ENCODE results near the gene CLIP3. TPM values are rescaled to one million over a fixed set of nuclear protein-coding genes. Genes with fewer than 3 reads are reported as not detected.
A peak's percentile ranks its signal among the peaks of the same experiment; 100 is the strongest.
"Not testable (repeated sequence)": the region's sequence is repeated elsewhere in the genome, so short reads cannot be mapped to it uniquely, and the experiment has no call there.

CLIP3 gene
- total RNA-seq, 2 donors from 2014 or later = 3.8 TPM

- Mint-ChIP-seq H3K27me3 (no peaks in the 10 kb centered on the region), H3K4me1 (peaks cover 13% of the 10 kb centered on the region), H3K36me3 (ENCODE audit: low read depth) (no peaks in the 10 kb centered on the region), H3K4me3 (no peak overlapping the region), H3K27ac (no peak overlapping the region)
- ATAC-seq (no peak), DNase-seq (no peak)
- H3K9me3 ChIP-seq (ENCODE audit: control insufficient read depth, low read length, poor library complexity, severe bottlenecking) = no peaks in the 10 kb centered on the region
Measured at GRCh38 chr19:36059180-36059910, 26.7 kb upstream of the CLIP3 start.

GRCh38 chr19:36058481-36059179 lies 26.0 kb upstream of the CLIP3 start:
- no peaks in the 10 kb centered on the region for H3K27me3 Mint-ChIP-seq
- no peaks in the 10 kb centered on the region for H3K9me3 ChIP-seq (ENCODE audit: control insufficient read depth, low read length, poor library complexity, severe bottlenecking)
- H3K4me1 Mint-ChIP-seq = peaks cover 15% of the 10 kb centered on the region
- no peak overlapping the region for H3K4me3 Mint-ChIP-seq
- peak overlapping the region; percentile 34 for H3K27ac Mint-ChIP-seq
- no peaks in the 10 kb centered on the region for H3K36me3 Mint-ChIP-seq (ENCODE audit: low read depth)
- DNase-seq (no peak), ATAC-seq (no peak)

DNA sequence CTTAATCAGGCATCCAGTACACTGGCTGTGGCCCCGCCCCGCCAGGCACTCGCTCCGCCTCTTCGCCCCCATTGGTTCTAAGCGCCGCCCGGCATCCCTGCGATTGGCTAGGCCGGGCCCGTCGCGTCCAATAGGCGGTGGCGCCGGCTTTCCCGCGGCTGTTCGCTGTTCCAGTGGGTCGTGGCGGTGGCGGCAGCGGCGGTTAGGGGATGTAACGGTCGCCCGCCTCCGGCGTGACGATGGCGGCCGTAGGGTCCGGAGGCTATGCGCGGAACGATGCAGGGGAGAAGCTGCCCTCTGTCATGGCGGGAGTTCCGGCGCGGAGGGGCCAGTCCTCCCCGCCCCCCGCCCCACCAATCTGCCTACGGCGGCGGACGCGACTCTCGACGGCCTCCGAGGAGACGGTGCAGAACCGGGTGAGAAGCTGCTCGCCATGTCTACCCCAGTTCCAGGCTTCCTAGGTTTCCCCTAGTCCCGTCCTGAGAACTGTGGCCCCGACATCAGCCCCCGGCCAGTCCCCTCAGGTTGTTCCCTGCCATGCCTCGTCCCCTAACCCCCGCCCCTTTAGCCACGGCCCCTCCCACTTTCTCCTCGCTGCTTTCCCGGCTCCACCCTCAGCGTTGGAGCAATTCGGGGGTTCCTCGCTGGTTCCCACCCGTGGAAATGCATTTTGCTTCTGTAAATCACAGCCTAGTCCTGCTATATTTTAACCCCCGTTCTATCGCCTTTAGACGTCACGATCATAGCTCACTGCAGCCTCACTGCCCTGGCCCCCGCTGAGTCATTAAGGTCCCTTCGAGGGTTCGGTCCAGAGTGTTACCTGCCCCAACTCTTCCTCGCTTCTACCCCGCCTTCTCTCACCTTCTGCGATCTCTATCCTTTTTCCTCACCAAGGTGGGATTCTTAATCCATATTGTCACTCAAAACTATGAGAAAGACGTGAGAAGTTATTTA lies 22.3 kb upstream of the CLIP3 start, which contains the start of gene WDR62:
Gene WDR62, plus strand, starts transcription at position 165 of the 954 bp plus-strand sequence. Its CDS starts 75 bp downstream, at position 240.
- Mint-ChIP-seq H3K27ac (peak within 1 kb of the TSS; percentile 90), H3K4me3 (peak within 1 kb of the TSS; percentile 96), H3K4me1 (peaks cover 26% of the 10 kb centered on the region), H3K27me3 (no peaks in the 10 kb centered on the region), H3K36me3 (ENCODE audit: low read depth) (peaks cover 2% of the 10 kb centered on the region)
- DNase-seq (peak; percentile 89 to 92 (median 91)), ATAC-seq (peak; percentile 79)
- H3K9me3 ChIP-seq (ENCODE audit: control insufficient read depth, low read length, poor library complexity, severe bottlenecking) = no peaks in the 10 kb centered on the region

- no peaks in the 10 kb centered on the region for H3K9me3 ChIP-seq (ENCODE audit: control insufficient read depth, low read length, poor library complexity, severe bottlenecking)
- ATAC-seq (peak; percentile 87), DNase-seq (peak; percentile 99)
- peaks cover 2% of the 10 kb centered on the region for H3K36me3 Mint-ChIP-seq (ENCODE audit: low read depth)
- peak within 1 kb of the TSS; percentile 90 for H3K27ac Mint-ChIP-seq
- H3K4me1 Mint-ChIP-seq = peaks cover 25% of the 10 kb centered on the region
- peak within 1 kb of the TSS; percentile 96 for H3K4me3 Mint-ChIP-seq
- H3K27me3 Mint-ChIP-seq = no peaks in the 10 kb centered on the region
Measured at GRCh38 chr19:36054119-36054732, 21.6 kb upstream of the CLIP3 start, which contains the start of gene THAP8. Gene THAP8, minus strand, starts transcription at chr19:36054285. Its CDS starts 68 bp downstream, at chr19:36054217.

DNA sequence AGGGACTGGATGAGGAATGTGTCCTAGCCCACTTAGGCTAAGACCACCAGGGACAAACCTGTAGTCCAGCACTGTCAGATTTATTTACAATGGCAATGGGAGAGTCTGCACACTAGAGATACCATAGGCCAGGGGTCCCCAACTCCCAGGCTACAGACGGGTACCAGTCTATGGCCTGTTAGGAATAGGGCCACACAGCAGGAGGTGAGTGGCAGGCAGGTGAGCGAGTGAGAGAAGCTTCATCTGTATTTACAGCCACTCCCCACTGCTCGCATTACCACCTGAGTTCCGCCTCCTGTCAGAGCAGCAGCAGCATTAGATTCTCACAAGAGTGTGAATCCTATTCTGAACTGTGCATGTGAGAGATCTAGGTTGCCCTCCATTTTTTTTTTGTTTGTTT lies 19.0 kb upstream of the CLIP3 start:
- ATAC-seq = no peak
- peak overlapping the region; percentile 67 for H3K27ac Mint-ChIP-seq

DNA sequence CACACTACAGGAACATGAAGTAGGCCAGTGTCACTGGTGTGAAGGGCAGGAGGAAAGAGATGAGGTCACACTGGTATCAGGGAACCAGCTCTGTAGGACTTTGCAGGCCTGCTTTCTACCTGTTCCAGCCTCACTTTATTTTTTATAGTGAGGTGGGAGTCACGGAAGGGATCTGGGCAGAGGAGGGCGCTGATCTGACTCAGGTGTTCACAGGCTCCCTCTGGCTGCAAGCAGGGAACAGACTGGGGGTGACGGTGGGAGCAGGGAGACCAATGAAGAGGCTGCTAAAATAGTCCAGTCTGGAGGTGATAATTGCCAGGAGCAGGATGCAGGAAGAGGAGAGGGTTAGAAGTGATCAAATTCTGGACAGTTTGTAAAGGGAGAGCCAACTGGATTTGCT lies 18.6 kb upstream of the CLIP3 start:
- ATAC-seq (no peak), DNase-seq (no peak)
- peaks cover 25% of the 10 kb centered on the region for H3K4me1 Mint-ChIP-seq
- peak overlapping the region; percentile 67 for H3K27ac Mint-ChIP-seq
- H3K27me3 Mint-ChIP-seq = no peaks in the 10 kb centered on the region
- H3K9me3 ChIP-seq (ENCODE audit: control insufficient read depth, low read length, poor library complexity, severe bottlenecking) = no peaks in the 10 kb centered on the region
- peak overlapping the region; percentile 47 for H3K4me3 Mint-ChIP-seq
- peaks cover 2% of the 10 kb centered on the region for H3K36me3 Mint-ChIP-seq (ENCODE audit: low read depth)

More for the DNA sequence above, 19.0 kb upstream of the CLIP3 start:
- Mint-ChIP-seq H3K27me3 (no peaks in the 10 kb centered on the region), H3K4me3 (peak overlapping the region; percentile 19), H3K4me1 (peaks cover 24% of the 10 kb centered on the region), H3K36me3 (ENCODE audit: low read depth) (peaks cover 2% of the 10 kb centered on the region)
- no peaks in the 10 kb centered on the region for H3K9me3 ChIP-seq (ENCODE audit: control insufficient read depth, low read length, poor library complexity, severe bottlenecking)
- DNase-seq = no peak

DNA sequence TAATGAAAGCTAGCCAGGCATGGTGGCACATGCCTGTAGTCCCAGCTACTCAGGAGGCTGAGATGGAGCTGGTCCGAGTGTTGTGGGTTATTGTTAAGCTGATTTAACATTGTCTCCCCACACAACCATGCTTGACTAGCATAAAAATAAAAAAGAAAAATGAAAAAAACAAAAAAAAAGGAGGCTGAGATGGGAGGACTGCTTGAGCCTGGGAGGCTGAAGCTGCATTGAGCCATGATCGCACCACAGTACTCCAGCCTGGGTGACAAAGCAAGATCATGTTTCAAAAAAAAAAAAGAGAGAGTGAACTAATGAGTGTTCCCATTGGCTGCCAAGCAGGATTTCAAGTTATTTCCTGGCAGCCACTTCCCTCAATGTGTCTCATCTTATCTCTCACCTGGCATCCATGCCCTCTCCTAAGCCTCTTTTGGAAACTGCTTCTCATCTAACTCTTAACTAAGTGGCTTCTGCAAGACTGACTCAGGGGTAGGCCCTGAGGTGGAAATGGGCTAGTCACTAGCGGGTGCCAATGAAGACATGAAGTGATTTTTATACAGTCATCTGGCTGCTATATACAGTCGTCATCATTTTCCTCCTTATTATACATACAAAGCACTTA lies 16.5 kb upstream of the CLIP3 start:
- no peak overlapping the region for H3K27ac Mint-ChIP-seq
- no peak overlapping the region for H3K4me3 Mint-ChIP-seq
- peaks cover 5% of the 10 kb centered on the region for H3K36me3 Mint-ChIP-seq (ENCODE audit: low read depth)
- H3K4me1 Mint-ChIP-seq = peaks cover 20% of the 10 kb centered on the region
- no peaks in the 10 kb centered on the region for H3K9me3 ChIP-seq (ENCODE audit: control insufficient read depth, low read length, poor library complexity, severe bottlenecking)
- no peak for DNase-seq
- no peak for ATAC-seq
- no peaks in the 10 kb centered on the region for H3K27me3 Mint-ChIP-seq

- no peak for DNase-seq
- H3K9me3 ChIP-seq (ENCODE audit: control insufficient read depth, low read length, poor library complexity, severe bottlenecking) = no peaks in the 10 kb centered on the region
- H3K36me3 Mint-ChIP-seq (ENCODE audit: low read depth) = peaks cover 5% of the 10 kb centered on the region
- H3K4me3 Mint-ChIP-seq = no peak overlapping the region
- H3K27ac Mint-ChIP-seq = no peak overlapping the region
- H3K4me1 Mint-ChIP-seq = peaks cover 14% of the 10 kb centered on the region
- no peaks in the 10 kb centered on the region for H3K27me3 Mint-ChIP-seq
- no peak for ATAC-seq
Measured at GRCh38 chr19:36047835-36048234, 15.2 kb upstream of the CLIP3 start.

- Mint-ChIP-seq H3K27me3 (no peaks in the 10 kb centered on the region), H3K36me3 (ENCODE audit: low read depth) (peaks cover 5% of the 10 kb centered on the region), H3K4me3 (no peak overlapping the region), H3K27ac (no peak overlapping the region), H3K4me1 (peaks cover 14% of the 10 kb centered on the region)
- H3K9me3 ChIP-seq (ENCODE audit: control insufficient read depth, low read length, poor library complexity, severe bottlenecking) = no peaks in the 10 kb centered on the region
- ATAC-seq = no peak
- no peak for DNase-seq
Measured at GRCh38 chr19:36046443-36047050, 13.9 kb upstream of the CLIP3 start.

GRCh38 chr19:36043952-36044351 lies 11.3 kb upstream of the CLIP3 start:
- H3K9me3 ChIP-seq (ENCODE audit: control insufficient read depth, low read length, poor library complexity, severe bottlenecking) = no peaks in the 10 kb centered on the region
- no peak overlapping the region for H3K27ac Mint-ChIP-seq
- peaks cover 5% of the 10 kb centered on the region for H3K4me1 Mint-ChIP-seq
- H3K36me3 Mint-ChIP-seq (ENCODE audit: low read depth) = peaks cover 3% of the 10 kb centered on the region
- H3K27me3 Mint-ChIP-seq = no peaks in the 10 kb centered on the region
- ATAC-seq (no peak), DNase-seq (no peak)
- H3K4me3 Mint-ChIP-seq = no peak overlapping the region

- Mint-ChIP-seq H3K36me3 (ENCODE audit: low read depth) (peaks cover 3% of the 10 kb centered on the region), H3K4me3 (no peak overlapping the region), H3K27ac (no peak overlapping the region), H3K4me1 (peaks cover 11% of the 10 kb centered on the region), H3K27me3 (no peaks in the 10 kb centered on the region)
- ATAC-seq (no peak), DNase-seq (no peak)
- H3K9me3 ChIP-seq (ENCODE audit: control insufficient read depth, low read length, poor library complexity, severe bottlenecking) = no peaks in the 10 kb centered on the region
Measured at GRCh38 chr19:36041831-36042230, 9.2 kb upstream of the CLIP3 start.

GRCh38 chr19:36041092-36041491 lies 8.4 kb upstream of the CLIP3 start:
- H3K27me3 Mint-ChIP-seq; DNase-seq; H3K27ac Mint-ChIP-seq; H3K9me3 ChIP-seq (ENCODE audit: control insufficient read depth, low read length, poor library complexity, severe bottlenecking); H3K36me3 Mint-ChIP-seq (ENCODE audit: low read depth); H3K4me3 Mint-ChIP-seq; ATAC-seq: not testable (repeated sequence)
- H3K4me1 Mint-ChIP-seq = peaks cover 11% of the 10 kb centered on the region
